ENCODE data around the gene TIGD2. TPM values are rescaled to one million over a fixed set of nuclear protein-coding genes. Genes with fewer than 3 reads are reported as not detected.
A peak's percentile ranks its signal among the peaks of the same experiment; 100 is the strongest.

TIGD2 gene
- 14.4 TPM for total RNA-seq

DNA sequence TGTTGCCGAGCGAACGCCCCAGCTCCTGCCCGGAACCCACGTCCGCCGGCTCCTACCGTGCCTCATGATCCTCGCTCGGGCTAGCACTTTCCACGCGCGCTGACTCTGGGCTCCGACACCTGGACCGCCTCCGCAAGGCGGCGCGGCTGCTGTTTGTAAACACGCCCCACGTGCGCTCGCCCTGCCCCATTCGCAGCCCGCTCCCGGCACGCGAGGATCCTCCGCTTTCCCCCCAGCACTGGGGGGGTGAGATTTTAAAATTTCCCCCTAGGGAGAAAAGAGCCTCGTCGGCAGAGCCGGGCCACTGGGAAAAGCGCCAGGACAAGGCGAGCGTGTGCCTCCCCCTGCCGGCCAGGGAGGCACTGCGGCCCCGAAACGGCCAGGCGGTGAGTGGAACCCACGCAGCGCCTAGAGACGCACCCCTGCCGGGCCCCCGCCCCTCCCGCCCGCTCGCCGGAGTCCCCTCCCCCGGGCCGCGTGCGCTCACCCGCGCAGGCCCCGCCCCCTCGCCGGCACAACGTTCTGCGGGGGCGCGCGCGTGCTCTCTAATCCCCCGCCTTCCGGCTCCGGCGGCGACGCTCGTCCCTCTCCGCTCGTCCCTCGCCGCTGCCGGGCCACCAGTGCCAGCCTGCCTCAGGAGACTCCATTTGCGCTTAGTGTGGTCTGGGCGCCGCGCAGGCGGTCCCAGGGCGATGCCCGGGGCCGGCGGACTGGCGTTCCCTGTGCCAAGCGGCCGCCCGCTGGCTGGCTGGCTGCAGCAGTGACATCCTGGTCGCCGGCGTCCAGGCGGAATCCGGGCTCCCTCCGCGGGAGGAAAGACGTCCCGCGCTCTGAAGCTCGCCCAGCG lies at the start of gene TIGD2:
Gene TIGD2 (plus strand): TSS at position 548 of the 847 bp plus-strand sequence. CDS start 1,442 bp downstream, outside the sequence.
- peak; percentile 88 for ATAC-seq
- DNase-seq (ENCODE audit: low spot score), result peak; percentile 92

DNA sequence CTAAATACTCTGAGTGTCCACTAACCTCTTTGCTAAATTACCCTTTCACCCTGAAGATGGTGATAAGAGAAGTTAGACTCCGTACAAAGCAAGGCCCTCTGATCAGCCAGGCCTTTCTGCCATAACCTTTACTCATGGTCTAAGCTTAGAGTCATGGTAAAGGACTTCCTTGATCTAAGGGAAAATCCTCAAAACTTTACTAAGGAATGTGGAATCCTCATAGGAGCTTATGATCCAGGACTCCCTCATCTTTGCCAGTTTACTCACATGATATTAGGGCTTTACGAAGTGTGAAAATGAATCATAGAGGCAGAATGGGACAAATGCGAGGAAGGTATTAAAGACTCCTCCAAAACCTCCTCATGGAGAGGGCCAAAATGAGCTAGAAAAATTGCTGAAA lies 46.5 kb upstream of the TIGD2 start:
- no peak for DNase-seq (ENCODE audit: low spot score)
- no peak for ATAC-seq

DNA sequence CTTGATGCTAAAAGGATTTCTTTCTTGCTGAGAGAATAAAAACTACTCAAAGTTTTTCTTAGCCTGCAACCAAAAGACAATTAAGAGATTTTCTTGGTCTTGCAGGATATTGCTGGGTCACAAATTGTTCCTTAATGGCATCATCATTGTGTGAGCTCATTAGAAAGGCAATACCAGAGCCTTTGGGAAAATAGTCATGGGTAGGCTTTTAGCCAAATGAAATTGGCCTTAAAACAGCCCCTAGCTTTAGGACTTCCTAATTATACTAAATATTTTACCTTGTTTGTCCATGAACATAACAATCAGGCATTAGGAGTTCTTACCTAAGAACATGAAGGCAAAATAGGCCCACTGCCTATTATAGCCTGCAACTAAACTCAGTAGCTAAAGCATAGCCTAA lies 43.9 kb upstream of the TIGD2 start:
- DNase-seq (ENCODE audit: low spot score), result no peak
- ATAC-seq, result no peak

DNA sequence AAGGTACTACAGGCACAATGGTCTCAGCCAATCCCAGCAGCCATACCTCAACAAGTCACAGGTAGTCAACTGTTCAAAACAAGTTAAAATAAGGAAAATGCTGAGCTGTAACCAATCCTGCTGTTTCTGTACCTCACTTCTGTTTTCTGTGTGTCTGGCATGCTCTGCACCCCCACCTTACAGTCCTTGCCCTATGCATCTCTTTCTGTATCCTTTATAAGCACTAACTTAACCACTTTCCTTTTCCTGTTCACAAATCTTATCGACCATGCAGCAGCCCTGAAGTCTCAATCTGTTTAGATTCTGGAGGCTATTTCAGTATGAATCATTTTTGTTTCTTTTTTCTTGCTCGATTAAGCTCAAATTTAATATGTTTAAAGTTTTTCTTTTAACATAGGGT lies 41.9 kb upstream of the TIGD2 start:
- DNase-seq (ENCODE audit: low spot score) (no peak), ATAC-seq (no peak)

DNA sequence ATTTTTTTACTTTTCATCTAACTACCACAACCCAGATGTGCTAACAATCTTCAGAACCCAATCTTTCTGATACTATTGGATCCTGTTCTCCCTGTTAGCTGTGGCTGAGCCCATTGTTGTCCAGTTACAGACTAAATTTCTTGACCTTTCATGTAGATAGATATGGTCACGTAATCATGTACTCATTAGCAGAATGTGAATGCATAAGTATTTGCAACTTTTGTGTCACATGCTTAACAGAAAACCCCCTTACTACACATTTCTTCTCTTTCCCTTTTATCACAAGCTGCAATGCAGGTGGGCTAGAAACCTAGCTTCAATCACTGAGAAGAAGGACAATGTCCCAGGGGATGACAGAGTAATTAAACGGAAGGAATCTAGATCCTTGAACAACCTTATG lies 41.3 kb upstream of the TIGD2 start:
- no peak for DNase-seq (ENCODE audit: low spot score)
- ATAC-seq, result no peak

DNA sequence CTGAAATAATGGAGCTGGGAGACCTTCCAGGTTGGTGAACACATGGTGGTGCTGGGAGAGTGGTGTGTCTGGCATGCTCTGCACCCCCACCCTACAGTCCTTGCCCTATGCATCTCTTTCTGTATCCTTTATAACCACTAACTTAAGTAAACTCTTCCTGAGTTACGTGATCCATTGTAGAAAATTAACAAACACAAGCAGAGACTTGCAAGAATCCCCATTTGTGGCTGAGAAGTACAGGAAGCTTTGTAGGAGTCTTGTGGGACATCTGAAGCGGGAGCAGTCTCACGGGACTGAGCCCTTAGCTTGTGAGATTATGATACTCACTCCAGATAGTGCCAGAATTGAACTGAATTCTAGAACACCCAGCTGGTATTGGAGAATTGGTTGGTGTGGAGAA lies 40.0 kb upstream of the TIGD2 start:
- ATAC-seq, result no peak
- no peak for DNase-seq (ENCODE audit: low spot score)

DNA sequence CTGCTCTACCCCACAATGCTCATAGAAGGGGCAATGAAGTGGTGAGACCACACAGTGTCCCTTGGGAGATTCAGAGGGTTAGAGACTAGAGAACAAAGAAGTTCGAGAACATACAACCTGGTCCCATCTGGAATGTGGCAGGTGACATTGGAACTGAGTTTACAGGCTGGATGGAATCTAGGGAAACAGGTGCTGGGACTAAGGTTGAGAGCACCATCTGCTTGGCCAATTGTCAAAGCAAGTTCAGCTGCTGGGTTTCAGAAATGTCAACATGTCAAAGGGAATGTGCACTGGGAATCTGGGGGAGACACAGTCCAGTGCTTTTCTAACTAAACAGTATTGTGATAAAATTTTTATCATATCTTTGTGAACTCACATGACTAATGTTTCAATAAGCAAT lies 38.4 kb upstream of the TIGD2 start:
- no peak for ATAC-seq
- DNase-seq (ENCODE audit: low spot score), result no peak

DNA sequence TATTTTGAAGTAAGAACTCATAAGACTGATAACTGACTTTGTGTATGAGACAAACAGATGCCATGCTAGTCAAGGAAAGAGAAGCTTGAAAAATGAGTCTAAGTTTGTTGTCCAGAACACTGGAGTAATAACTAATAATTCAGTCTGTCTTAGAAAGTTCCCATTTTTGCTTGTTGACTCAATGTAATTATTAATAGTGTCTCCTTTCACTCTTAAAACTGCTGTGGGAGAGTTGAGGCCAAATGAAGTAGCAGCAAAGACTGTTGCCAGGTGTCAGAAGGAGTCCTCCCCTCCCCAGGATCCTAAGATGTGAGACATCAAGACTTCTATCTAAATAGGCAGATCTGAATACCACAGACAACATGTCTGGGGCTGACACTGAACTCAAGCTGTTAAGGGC lies 33.6 kb upstream of the TIGD2 start:
- ATAC-seq, result no peak

DNA sequence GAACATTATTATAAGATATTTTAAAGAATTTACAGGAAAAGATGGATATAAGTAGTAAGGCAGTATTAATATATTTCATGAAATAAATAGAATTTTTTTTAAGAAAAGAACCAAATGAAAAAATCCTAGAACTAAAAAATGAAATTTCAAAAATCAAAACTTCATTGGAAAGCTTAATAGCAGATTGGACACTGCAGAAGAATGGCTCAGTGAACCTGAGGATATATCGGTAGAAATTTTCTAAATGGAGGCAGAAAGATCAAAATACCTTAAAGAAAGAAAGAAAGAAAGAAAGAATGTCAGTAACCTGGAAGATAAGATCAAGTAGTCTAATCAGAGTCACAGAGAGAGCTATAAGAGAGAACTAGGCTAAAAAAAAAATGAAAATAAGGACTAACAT lies 33.0 kb upstream of the TIGD2 start:
- DNase-seq (ENCODE audit: low spot score) (no peak), ATAC-seq (no peak)

More for the DNA sequence above, 33.6 kb upstream of the TIGD2 start:
- DNase-seq (ENCODE audit: low spot score), result no peak

DNA sequence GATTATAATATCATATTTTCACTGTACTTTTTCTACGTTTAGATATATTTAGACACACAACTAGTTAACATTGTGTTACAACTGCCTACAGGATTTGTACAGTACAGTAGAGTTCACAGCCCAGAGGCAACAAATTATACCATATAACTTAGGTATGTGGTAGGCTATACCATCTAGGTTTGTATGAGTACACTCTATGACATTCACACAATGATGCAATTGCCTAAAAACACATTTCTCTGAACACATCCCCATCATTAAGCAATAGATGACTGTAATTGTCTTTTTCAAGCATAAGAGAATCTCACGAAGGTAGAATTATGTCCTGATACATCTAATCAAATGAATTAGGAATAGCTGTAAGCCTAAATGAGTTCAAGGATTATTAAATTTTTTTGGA lies 12.3 kb upstream of the TIGD2 start:
- DNase-seq (ENCODE audit: low spot score), result no peak
- no peak for ATAC-seq

DNA sequence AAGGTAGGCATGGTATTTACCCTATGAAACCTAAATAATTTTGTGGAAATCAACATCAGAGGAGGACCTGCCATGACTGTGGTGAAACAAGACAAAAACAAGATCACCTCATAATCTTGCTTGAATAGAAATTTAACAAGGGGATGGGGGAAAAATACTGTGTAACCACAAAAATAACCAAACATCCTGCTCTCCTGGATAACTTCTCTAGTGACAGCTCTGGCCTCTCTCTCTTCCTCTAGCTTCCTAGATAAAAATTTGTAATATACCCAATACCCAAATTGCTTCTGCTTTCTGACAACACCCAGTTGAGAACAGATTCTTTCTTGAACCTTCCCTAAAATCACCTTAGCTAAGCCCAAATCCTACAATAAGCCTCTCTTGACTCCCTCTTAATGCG lies 11.9 kb upstream of the TIGD2 start:
- DNase-seq (ENCODE audit: low spot score) (no peak), ATAC-seq (no peak)

DNA sequence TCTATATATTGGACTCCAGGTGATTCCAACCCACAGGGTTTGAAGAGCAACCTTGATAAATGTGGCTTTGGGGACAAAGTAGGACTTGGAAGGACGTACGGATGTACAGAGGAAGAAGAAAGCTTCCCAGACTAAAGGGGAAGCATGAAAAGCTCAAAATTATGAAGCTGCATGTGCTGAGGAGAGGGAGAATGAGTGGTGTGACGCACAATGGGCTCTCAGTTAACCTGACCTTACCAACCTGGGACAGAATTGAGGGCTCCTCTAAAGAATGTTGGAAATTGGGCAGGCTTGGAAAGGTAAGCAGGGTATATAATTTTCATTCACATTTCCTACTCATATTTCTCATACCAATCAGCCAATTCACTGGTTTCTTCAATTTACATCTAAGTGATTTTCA lies 10.5 kb upstream of the TIGD2 start:
- ATAC-seq (no peak), DNase-seq (ENCODE audit: low spot score) (no peak)

DNA sequence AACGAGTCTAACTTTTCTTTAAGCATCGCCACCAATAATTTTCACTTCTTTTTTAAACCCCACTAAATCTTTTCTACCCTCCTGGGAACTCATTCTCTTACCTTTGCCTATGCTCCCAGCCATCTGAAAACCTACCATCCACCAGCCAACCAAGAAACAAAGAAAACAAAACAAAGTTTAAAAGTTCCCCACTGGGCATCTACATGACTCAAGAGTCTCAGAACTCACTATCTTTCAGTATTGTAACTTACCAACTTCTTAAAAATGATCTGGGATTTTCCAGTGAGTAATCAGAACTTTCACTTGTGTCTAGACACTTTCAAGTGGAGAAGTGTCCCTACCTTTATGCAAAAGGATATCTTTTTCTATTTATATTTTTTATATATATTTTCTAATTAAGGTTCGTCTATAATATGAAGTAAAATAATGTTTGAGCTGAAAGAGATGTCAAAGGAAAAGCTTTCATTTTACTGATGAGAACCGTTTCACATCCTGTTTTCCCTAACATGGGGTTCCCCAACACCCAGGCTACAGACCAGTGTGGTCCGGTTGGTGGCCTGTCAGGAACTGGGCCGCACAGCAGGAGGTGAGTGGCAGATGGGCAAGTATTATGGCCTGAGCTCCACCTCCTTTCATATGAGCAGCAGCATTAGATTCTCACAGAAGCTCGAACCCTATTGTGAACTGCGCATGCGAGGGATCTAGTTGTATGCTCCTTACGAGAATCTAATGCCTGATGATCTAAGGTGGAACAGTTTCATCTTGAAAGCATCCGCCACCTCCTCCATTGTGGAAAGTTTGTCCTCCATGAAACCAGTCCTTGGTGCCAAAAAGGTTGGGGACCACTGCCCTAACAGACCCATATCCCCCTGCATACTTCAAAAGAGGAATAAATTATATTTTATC lies 9.8 kb upstream of the TIGD2 start:
- no peak for ATAC-seq

DNA sequence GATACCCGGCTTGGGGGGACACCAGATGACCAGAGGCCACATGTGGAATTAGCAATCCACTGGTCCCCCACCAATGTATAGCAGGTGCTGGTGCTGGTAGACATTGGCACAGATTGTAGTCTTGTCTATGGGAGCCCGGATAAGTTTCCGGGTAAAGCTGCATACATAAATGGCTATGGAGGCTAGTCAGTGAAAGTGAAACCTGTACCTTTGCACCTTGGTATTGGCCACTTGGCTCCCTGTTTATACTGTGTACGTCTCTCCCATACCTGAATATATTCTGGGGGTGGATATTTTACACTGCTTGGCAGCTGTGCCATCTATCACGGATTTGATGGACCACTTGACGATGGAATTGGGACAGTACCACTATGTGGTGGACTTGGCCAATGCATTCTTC lies 5.6 kb upstream of the TIGD2 start:
- no peak for ATAC-seq

More for the DNA sequence above, 9.8 kb upstream of the TIGD2 start:
- DNase-seq (ENCODE audit: low spot score), result no peak

DNA sequence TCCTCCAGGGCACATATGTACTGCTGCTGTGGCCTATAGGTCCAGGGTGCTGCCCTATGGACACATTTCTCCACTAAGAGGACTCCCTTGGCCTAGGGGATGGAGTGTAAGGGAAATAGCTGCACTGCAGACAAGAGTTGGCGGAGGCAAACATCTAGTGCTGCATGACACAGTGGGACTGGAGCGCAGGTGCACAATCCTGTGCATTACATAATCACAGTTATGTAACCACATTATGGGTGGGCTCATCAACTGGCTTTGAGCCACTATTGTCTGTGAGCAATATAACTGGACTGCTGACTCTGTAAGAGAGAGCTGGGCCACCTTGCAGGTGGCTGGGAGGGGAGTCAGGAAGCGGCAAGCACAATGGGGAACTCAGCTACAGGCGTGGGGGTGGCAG lies 3.2 kb upstream of the TIGD2 start:
- DNase-seq (ENCODE audit: low spot score) (no peak), ATAC-seq (no peak)

More for the DNA sequence above, 5.6 kb upstream of the TIGD2 start:
- DNase-seq (ENCODE audit: low spot score), result no peak

DNA sequence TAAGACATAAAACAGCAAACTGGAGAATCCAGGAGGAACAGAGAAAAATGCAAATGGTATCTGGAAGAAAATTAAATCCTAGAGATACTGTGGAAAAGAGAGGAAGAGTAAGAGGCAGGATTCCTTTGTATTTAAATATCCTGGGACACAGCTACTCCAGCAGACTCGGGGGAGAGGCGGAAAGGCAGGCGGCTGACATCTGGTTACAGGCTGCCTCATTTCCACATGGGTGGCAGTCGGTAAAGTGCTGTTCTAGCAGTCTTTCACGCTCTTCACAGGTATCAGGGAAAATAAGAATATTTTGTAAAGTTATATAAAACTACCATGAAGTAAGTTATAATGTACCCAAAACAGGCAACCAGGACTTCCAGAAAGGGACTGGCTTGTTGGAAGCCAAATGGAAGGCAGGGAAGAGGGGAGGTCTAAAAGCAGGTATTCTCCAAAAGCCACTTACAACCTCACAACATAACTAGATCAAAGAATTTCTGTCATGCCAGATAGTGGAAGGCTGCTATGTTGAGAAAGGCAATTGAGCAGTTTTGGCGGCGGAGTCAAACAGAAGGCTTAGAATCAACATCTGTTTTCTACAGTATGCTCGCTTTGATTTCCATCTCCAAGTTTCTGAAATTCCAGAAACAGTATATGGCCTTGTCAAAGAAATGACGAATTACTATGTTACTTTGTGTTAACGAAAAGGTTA lies 1.3 kb upstream of the TIGD2 start:
- no peak for DNase-seq (ENCODE audit: low spot score)

DNA sequence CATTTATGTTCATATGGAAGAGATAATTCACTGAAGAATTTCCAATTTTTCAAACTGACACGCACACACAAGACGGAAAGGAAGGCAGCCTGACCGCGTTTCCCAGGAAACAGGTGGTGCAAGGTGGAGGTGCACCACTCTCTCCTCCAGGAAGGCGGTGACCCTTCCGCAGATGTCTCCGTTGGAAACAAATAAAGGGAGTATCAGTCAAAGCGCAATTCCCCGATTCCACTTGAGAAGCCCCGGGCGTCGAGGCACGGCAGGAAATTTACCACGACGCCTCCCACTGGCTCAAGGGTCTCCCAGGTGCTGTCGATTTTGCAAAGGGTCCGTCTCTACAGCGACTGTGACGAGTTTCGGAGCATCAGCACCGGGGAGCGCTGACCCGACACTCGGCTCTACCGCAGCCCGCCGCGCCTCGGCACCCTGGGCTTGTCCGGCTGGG lies 770 bp upstream of the TIGD2 start:
- DNase-seq (ENCODE audit: low spot score), result no peak
- no peak for ATAC-seq

More for the DNA sequence above, 1.3 kb upstream of the TIGD2 start:
- ATAC-seq, result no peak

DNA sequence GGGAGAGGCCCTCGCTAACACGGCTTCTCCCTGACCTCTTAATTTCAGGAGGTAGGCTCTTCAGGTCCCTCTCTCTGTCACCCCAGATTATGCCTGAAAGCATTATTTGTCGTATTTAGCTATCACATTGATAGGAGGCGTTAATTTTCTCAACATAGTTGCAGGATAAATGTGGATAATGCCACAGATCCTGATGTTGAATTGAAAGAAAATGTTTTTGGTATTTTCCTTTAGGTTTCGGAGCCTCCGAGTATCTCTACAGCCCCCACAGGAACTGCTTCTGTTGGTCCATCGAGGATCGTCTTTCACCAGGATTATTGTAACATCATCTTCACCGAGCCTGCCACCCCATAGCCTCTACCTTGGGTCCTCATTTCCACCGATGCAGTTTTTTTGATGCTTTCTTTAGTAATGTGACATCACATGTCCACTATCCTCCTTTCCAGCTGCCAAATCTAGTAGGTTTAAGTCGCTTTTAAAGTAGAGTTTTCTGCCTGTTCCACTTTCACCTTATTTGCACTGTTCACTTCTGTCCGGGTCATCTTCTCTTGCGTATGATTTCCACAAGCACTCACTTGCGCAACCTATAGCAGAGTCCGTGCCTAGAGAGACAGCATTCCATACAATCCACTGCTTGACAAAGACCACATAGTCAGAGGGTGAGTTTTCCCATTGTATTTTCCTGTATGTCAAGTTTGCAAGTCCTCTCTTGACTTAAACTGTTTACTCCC lies 665 bp downstream of the TIGD2 start:
- ATAC-seq (peak; percentile 44), DNase-seq (ENCODE audit: low spot score) (peak; percentile 84)

DNA sequence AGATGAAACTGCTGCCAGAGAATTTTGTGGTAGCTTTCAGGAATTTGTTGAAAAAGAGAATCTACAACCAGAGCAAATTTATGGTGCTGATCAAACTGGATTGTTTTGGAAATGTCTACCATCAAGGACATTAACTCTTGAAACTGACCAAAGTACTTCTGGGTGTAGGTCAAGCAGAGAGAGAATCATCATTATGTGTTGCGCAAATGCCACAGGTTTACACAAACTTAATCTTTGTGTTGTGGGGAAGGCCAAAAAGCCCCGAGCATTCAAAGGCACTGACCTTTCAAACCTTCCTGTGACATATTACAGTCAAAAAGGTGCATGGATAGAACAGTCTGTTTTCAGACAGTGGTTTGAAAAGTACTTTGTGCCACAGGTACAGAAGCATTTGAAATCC lies 2.1 kb downstream of the TIGD2 start:
- DNase-seq (ENCODE audit: low spot score) (peak; percentile 74), ATAC-seq (peak; percentile 24)

DNA sequence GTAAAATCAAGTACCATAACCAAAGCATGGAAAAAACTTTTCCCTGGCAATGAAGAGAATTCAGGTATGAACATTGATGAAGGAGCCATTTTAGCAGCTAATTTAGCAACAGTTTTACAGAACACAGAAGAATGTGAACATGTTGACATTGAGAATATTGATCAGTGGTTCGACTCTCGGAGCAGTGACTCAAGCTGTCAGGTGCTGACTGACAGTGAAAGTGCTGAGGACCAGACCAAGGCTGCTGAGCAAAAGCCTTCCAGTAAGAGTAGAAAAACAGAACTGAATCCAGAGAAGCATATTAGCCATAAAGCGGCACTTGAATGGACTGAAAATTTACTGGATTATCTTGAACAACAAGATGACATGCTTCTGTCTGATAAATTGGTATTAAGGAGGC lies 2.8 kb downstream of the TIGD2 start:
- ATAC-seq (no peak), DNase-seq (ENCODE audit: low spot score) (no peak)
